Kidney tubule cell (primary cell): Measurements from ENCODE around the gene NPPC.

Experiments
- DNase-seq: peaks from one replicate; pipeline ENCODE4 v3.0.0-alpha.2; 2018; ENCODE audit warnings: low spot score

Gene NPPC

GRCh38 chr2:231935207-231935524 lies 9.0 kb upstream of the NPPC start:
- DNase-seq, result no peak

DNA sequence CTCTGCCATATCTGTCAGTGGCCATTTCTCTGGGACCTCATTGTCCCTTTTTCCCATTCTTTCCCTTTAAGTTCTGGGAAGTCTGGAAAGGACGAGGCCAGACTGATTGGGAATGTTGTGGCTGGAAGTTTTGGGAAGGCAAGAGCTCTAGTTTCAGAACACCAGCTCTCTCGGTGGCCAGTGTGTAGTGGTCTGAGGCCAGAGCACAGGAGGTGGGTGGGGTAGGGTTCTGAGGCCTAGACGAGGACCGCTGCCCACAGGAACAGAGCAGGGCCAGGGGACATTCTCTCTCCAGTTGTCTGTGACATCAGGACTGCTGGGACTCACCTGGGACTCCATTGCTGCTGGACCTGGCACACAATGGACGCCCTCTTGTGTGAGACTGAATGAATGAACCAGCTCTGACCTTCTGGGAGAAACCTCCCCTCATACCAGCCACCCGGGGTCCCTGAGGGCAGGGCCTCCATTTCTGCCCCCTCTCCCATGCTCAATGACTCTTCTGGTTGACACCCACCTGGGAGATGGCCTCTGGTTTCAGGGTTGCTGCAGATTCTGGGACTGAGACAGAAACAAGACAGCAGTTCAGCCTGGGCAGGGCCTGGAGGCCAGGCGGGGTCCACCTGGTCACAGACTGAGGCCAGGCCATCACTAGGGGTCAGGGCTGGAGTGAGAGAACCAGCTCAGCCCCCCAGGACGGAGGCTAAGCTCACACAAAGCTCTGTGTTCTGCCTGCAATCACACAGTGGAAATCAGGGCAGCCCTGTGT lies 8.4 kb upstream of the NPPC start:
- DNase-seq, result no peak

GRCh38 chr2:231933916-231934401 lies 7.8 kb upstream of the NPPC start:
- DNase-seq, result no peak

DNA sequence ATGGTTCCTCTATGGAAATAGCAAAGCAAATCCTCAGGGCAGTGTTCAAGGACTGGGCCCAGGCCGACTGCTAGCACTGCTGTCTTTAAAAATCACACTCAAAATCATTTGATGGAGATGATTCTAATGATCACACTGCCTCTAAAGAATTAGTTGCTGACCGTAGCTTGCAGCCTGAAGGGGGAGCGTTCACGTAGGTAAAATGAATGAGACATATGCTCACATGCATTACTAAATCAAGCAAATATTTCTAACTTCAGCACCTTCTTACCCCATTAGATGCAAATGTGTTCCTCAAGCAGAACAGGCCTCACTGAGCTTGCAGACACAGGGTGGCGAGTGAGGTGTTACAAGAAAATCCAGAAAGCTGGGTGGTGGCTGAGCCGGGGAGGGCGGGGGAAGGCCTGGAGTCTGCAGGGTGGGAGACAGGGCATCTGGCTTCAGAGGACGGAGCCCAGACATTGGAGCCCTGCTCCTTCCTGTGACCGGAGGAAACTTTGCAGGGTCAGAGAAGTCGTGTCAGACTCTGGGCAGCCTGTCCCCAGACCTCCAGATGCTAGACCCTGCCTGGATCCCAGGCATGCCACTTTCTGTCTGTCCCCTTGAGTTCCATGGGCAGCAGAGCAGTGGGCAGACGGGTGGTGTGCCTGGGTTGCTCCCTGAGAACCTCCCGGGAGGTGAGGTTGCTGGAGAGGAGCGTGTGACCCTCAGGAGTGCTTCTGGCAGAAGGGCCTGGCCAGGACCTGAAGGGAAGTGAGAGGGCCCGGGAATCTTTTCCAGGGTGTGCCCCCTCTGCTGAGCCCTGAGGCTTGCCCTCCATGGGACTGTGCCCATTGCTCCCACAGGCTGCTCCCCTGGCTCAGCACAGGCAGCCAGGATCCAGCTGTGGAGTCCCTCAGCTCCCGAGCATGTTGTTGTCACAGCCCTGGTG lies 7.1 kb upstream of the NPPC start:
- no peak for DNase-seq

DNA sequence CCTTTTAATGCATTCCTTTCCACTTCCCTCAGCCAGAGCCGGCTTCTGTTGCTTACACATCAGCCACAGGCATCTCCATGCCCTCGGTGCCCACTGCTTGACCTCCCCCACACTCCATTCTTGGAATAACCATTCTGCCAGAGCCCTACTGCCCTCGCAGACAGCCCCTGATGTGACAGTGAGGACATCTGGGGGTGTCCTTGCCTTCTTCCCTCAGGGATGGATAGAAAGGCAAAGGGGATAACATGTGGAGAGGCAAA lies 6.4 kb upstream of the NPPC start:
- DNase-seq, result peak; percentile 23

- no peak for DNase-seq
Measured at GRCh38 chr2:231931481-231931915, 5.3 kb upstream of the NPPC start.

GRCh38 chr2:231930593-231931281 lies 4.5 kb upstream of the NPPC start:
- no peak for DNase-seq

GRCh38 chr2:231929961-231930592 lies 3.9 kb upstream of the NPPC start:
- no peak for DNase-seq

DNA sequence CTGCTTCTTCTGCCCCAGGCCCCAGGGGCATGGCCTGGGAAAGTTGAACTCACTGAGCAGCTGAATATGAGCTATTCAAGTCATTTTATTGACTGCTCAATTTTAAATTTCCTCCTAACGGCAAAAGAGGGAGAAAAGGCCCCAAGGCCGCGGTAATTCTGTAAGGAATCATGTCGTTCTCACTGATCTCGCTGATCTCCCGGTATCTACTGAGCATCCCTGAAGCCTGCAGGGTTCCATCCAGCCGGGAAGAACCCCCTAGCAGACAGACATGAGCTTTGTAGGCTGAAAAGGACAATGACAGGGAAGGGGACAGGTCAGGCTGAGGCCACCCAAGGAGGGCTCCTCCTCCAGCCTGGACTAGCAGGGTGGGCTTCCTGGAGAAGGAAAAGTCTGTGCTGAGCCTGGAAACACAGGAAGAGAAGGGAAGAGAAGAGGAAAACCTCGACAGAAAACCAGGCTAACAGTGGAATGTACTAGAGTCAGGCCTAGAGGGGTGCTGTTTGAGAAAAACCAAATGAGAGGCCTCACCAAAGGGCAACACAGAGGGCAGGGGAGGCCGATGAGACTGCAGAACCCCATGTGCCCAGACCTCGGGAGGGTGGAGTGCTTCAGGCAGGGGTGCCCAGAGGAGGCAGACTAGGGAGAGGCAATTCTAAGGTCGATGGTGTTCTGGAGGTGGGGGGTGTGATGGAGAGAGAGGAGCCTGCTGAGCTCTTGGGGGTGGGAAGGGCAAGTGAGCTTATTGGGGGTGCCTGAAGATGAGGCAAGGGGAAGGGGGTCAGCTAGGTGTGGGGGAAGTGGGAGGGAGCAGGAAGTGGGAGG lies 2.9 kb upstream of the NPPC start:
- no peak for DNase-seq

DNA sequence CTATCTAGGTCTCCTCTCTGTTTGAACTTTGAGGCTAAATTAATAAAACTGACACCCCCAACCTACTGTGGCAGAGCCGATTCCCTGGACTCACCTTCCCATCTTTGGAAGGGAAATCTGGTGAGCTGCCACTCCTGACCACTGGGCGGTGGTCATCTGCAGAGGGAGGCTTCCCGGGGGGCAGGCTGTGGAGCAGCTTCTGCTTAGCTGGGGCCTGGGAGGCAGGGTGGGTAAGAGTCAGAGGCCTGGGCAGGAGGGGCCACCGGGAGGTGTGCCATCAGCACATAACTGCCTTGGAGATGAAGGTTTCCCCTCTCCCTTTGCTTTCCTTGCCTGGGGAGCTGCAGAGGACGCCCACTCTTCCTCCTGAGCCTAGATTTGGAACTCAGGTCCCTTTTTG lies 2.3 kb upstream of the NPPC start:
- DNase-seq, result no peak

GRCh38 chr2:231927566-231927890 lies 1.3 kb upstream of the NPPC start:
- DNase-seq, result no peak

DNA sequence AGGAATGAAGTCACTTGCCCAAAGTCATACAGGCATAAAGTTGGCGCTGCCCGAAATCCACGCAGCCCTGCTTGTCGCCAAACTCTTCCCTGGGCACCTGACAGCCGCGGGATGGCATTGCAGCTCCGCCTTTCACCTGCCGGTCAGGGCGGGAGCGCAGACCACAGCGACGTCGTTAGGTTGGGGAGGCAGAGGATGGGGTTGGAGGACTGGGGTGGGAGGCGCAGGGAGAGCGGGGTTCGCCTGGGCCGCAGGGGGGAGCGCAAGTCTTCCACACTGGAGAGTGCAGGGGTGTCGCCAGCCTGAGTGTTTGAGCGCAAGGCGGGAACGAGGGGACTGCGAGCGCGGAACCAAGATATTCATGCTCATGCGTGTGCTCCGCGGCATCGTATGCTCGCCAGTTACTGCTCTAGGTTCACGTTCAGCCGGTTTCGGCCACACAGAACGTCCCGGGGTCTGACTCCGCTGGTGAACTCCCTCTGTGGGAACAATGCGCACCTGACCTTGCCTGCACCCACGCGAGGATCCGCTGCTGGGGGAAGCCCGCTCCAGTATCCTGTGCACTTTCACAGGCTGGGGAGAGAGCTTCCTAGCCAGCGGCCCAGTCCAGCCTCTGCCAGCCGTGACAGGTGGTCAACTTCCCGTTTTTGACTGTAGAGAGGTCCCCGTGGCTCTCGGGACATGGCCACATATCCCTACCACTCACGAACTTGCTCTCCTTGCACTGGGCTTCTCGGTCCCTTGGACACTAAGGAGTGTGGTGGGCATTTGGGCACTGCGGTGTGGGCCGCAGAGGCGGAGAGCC lies 767 bp upstream of the NPPC start:
- DNase-seq, result peak; percentile 58

DNA sequence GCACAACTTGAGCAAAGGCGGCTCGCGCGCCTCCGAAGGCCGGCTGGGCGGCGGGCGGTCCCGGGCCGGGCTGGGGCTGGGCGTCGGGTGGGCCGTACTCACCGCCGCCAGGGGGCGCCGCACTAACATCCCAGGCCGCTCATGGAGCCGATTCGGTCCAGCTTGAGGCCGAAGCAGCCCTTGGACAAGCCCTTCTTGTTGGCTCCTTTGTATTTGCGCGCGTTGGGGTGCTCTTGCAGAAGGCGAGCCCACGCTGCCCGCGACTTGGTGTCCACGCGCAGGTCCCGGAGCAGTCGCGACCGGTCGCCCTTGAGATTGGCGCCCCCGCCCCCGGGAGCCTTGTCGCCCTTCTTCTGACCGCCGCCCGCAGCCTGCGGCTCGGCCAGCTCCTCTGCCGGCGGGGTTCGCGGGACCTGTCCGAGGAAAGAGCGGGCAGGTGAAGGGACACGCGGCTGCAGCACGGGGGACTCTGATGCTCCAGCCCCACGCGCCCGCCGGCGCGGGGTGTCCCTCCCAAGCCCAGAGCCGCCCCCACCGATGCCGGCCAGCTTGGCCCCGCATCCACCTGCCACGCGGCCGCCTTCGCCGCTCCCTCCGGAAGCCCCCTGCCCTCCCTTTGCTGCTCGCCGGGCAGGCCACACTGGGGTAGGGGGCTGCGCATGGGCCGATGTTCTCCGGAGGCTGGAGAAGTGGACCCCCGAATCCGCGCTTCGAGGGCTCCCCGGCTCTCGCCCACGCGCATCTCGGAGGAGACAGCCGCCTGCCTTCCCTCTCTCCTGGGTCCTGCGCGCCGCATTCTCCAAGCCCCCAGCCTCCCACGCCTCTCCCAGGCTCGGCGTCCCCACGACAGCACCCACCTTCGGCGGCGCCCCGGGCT lies 655 bp downstream of the NPPC start:
- DNase-seq, result peak; percentile 78

DNA sequence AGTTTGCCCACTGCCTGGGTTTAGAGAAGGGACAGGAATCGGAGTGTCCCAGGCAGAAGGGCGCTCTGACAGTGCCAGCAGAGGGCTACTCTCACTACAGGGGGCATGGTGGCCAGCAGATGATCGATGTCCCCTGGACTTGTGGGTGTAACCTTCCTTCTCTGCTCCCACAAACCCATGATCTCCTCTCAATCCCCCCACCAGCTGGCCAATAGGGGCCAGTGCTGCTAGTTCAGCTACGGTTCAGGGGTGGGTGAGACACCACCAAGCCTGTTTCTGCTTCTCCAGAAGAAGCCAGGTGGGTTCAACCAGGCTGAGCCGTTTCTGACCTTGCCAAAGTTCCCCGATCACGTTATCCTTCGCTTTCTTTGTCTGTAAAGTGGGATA lies 1.3 kb downstream of the NPPC start:
- DNase-seq, result no peak

GRCh38 chr2:231923951-231924888 lies 2.0 kb downstream of the NPPC start:
- no peak for DNase-seq

DNA sequence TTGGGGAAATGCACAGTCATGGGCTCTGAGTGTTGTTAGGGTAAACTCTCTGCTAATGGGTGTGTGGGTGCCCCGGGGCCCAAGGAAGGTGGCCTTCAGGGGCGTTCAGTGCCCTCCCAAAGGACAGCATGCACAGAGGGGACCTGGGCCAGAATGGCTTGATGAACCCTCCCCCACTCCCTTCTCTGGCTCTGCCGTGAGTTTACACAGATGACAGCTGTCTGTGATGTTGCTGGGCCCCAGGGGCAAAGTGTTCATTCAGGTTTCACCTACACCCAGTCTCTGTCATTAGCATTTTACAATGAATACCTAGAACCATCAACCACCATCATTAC lies 3.2 kb downstream of the NPPC start:
- no peak for DNase-seq

DNA sequence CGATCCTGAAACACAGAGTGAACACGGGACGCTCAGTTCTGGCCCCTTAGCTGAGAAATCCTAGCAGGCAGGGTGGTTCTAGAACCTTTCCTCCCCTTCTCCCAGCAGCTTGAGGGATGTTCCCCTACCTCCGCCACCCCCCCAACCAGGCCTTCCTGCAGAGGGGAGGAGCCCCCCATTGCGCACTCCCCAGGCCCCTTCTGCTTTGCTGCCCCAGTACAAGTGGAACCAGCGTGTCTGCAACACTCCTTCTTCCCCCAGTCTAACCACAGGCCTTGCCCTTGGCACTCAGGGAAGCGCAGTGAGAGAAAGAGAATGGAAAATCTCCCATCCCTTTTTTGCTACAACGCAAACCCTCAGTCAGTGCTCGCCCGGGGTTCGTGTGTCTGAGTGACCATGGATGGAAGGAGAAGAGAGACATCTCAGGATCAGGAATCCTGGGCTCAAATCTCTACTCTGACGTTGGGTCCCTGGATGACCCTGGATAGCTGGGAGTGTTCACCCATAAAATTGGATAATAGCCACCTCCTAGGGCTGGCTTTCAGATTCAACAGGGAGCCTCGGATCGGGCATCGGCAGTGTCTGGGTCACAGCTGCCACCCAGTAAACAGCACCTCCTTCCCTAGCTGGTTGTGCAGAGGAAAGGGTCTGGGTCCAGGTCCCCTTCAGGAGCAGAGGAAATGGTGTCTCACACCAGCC lies 3.7 kb downstream of the NPPC start:
- DNase-seq, result no peak

- no peak for DNase-seq
Measured at GRCh38 chr2:231920795-231921194, 5.4 kb downstream of the NPPC start.
